Esophagus muscularis mucosa (tissue), 4 donors: ENCODE measurements around the gene DCST2. TPM values are rescaled to one million over a fixed set of nuclear protein-coding genes. Genes with fewer than 3 reads are reported as not detected.
A peak's percentile ranks its signal among the peaks of the same experiment; 100 is the strongest.

Experiments used
- DNase-seq: peaks from one replicate; pipeline ENCODE4 v3.0.0-alpha.2; 2017; ENCODE audit errors: extremely low spot score
- H3K27ac ChIP-seq, 4 donors: fragments of 200-600 bp; sonication (generic); replicated peaks in 1 of 4; 1 replicate in 3 of 4; 2 replicates in 1 of 4; pipeline ENCODE4 v1.5.1; 2016 to 2019; ENCODE audit warnings: mild to moderate bottlenecking in 1 of 4
- H3K27me3 ChIP-seq, 4 donors: fragments of 200-600 bp; sonication (generic); one replicate each; pipeline versions ENCODE4 v1.5.1 to v1.6.0; 2016 to 2019
- H3K36me3 ChIP-seq, 4 donors: fragments of 200-600 bp; sonication (generic); one replicate each; pipeline ENCODE4 v1.5.1; 2016 to 2019
- H3K4me1 ChIP-seq, 4 donors: fragments of 200-600 bp; sonication (generic); one replicate each; pipeline ENCODE4 v1.5.1; 2016 to 2019
- H3K4me3 ChIP-seq, 4 donors: fragments of 200-600 bp; sonication (generic); 1 replicate in 2 of 4; 2 replicates in 2 of 4; pipeline ENCODE4 v1.5.1; 2016 to 2019; ENCODE audit warnings: mild to moderate bottlenecking in 4 of 4, moderate library complexity in 1 of 4
- H3K9me3 ChIP-seq, 4 donors: fragments of 200-600 bp; sonication (generic); 1 replicate in 3 of 4; 2 replicates in 1 of 4; pipeline ENCODE4 v1.5.1; 2016 to 2019
- EP300 ChIP-seq: sonication (generic); formaldehyde crosslinking; IDR thresholded peaks from one replicate; pipeline ENCODE4 v1.6.1; 2017; ENCODE audit warnings: antibody characterized with exemption
- POLR2A ChIP-seq: fragments of 450-650 bp; IDR thresholded peaks from one replicate; pipeline ENCODE4 v1.6.1; 2017; ENCODE audit warnings: antibody characterized with exemption, moderate library complexity, mild to moderate bottlenecking, low read depth
- POLR2AphosphoS5 ChIP-seq, 2 donors: sonication (generic); formaldehyde crosslinking; IDR thresholded peaks; one replicate each; pipeline ENCODE4 v1.6.1; 2017; ENCODE audit warnings: antibody characterized with exemption in 2 of 2
- WGBS: methylation state at CpG from one replicate; pipeline ENCODE4 v1.1.5; 2018; 5-methylcytosine and 5-hydroxymethylcytosine counted together
- intact Hi-C: fragments of 100-400 bp; cut with DNase I; formaldehyde crosslinking; loops from one replicate; pipeline ENCODE4 v1.15.1; 2023
- total RNA-seq, 4 donors: library from RNA; depleted of rRNA; stranded (reverse); fragments of >200 nt; gene quantifications; one replicate each; pipeline versions ENCODE4 v1.1.0 to v1.2.1, GENCODE V29; 2016
- TF ChIP-seq, protein P1 (sequence below), 3 experiments: fragments of 200-600 bp in 2 of 3; fragments of 450-650 bp in 1 of 3; sonication (generic) in 2 of 3; IDR thresholded peaks; one replicate each; pipeline ENCODE4 v1.5.1; 2017 to 2019; ENCODE audit warnings: antibody characterized with exemption in 3 of 3, mild to moderate bottlenecking in 2 of 3, moderate library complexity in 1 of 3

The DCST2 gene
- total RNA-seq, 4 donors from 2014 or later, result 0.11 to 0.19 TPM; not detected in 2

DNA sequence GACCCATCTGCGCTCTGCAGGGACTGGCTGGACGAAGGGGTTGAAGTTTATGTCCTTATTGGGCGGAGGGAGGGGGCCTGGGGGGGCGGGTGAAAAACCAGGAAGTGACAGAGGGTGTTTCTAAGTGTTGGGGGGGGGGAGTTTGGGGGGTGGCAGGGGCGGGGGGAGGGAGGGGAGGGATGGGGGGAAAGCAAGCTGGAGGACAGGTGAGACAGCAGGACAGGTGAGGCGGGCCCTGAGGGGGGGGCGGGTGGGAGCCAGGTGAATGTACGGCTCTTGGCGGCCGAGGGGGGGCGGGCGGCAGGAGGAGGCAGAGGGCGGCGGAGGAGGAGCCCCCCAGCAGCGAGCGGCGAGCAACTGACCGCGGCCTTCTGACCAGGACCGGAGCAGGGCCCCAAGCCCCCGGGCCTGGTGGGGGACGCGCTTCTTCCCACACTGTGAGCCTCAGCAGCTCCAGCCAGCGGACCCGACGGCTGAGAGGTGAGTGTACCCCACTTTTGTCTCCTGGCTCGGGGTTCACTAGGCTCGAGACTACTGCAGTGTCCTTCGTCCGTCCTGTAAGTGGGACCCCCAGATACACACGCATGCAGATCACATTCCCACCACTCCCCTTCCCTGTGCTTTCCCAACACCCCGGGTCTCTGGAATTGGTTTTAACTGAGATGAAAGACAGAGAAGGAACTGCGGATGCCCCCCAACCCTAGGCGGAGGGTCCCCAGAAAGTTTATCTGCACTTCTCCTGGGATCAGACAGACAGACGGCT lies 30.9 kb downstream of the DCST2 start, which contains the start of gene ZBTB7B:
Gene ZBTB7B, plus strand, starts transcription at position 339 of the 763 bp plus-strand sequence. CDS start 11,859 bp downstream, outside the sequence.
- intact Hi-C loops, result no loop called here
- H3K4me3 ChIP-seq, result peak within 1 kb of the TSS; percentile 80 to 97 (median 92)
- no peaks in the 10 kb centered on the region for H3K36me3 ChIP-seq
- H3K4me1 ChIP-seq, result peaks cover 51 to 70% (median 63%) of the 10 kb centered on the region in 4 donors
- H3K9me3 ChIP-seq, result no peaks in the 10 kb centered on the region
- H3K27me3 ChIP-seq, result no peaks in the 10 kb centered on the region
- H3K27ac ChIP-seq, result peak within 1 kb of the TSS; percentile 97 to 99 (median 98)
- DNase-seq, result no peak
- TF ChIP-seq POLR2AphosphoS5 (IDR thresholded peaks at IDR 0.05) (no peak), EP300 (no peak), POLR2A (no peak)
- TF ChIP-seq, protein P1, sequence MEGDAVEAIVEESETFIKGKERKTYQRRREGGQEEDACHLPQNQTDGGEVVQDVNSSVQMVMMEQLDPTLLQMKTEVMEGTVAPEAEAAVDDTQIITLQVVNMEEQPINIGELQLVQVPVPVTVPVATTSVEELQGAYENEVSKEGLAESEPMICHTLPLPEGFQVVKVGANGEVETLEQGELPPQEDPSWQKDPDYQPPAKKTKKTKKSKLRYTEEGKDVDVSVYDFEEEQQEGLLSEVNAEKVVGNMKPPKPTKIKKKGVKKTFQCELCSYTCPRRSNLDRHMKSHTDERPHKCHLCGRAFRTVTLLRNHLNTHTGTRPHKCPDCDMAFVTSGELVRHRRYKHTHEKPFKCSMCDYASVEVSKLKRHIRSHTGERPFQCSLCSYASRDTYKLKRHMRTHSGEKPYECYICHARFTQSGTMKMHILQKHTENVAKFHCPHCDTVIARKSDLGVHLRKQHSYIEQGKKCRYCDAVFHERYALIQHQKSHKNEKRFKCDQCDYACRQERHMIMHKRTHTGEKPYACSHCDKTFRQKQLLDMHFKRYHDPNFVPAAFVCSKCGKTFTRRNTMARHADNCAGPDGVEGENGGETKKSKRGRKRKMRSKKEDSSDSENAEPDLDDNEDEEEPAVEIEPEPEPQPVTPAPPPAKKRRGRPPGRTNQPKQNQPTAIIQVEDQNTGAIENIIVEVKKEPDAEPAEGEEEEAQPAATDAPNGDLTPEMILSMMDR (IDR thresholded peaks at IDR 0.05), result no peak
- 0% methylated on average over 26 of the region's 35 CpGs for WGBS

DNA sequence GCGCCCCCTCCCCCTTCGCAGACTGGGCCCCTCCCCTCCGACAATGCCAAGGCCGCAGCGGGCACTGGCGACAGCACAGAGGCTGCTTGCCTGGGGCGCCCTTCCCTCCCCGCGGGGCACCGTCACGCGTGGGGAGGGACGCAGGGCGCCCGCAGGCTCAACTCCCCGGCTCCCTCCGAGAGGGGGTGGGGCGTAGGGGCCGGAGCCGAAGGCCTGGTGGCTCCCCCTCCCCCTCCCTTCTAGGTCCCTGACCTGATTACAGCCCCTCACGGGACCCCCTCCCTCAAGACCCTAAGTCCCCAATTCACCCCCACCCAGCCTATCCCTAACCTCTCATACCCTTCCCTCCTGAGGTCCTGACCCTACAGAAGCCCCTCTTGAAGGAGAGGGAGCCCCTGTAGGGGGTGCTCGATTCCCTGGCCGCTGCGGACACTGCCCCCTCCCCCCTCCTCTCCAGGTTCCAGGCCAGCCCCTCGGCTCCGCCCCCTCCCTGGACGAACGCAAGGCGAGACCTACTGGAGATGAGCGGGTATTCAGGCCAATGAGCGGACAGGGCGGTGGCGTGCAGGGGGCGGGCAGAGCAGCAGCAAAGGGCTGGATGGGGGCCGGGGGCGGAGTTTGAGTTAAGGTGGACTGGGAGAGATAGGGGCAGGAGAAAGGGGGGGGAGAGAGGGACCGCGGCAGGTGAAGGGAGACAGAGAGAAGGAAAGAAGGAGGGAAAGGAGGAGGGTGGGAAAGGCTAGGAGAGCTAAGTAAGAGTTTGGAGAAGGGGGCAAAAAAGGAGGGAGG lies 31.7 kb downstream of the DCST2 start:
- Histone ChIP-seq H3K4me1 (peaks cover 44 to 62% (median 55%) of the 10 kb centered on the region in 4 donors), H3K27ac (peak overlapping the region; percentile 97 to 99 (median 98)), H3K36me3 (no peaks in the 10 kb centered on the region), H3K27me3 (no peaks in the 10 kb centered on the region), H3K9me3 (no peaks in the 10 kb centered on the region), H3K4me3 (peak overlapping the region; percentile 80 to 97 (median 92))
- 0% methylated on average over 11 of the region's 38 CpGs for WGBS
- intact Hi-C loops, result no loop called here
- TF ChIP-seq POLR2AphosphoS5 (IDR thresholded peaks at IDR 0.05) (peak; percentile 84 to 95), POLR2A (peak; percentile 84), EP300 (no peak)
- TF ChIP-seq, protein P1 (IDR thresholded peaks at IDR 0.05), result peak; percentile 40 to 42 (median 40)
- peak; percentile 100 for DNase-seq

DNA sequence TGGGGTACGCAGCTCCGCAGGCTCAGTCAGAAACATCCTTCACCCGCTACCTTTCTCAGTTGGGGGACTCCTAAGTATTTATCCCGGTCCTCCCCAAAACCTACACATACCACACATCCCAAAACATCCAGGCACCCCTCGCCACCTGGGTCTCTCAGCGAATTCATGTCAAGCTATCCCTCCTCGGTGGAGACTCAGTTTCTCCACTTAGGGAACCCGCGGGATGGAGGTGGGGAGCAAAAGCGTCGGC lies 32.2 kb downstream of the DCST2 start:
- Histone ChIP-seq H3K9me3 (no peaks in the 10 kb centered on the region), H3K4me3 (peak overlapping the region; percentile 80 to 97 (median 92)), H3K27me3 (no peaks in the 10 kb centered on the region), H3K4me1 (peaks cover 39 to 57% (median 50%) of the 10 kb centered on the region in 4 donors), H3K27ac (peak overlapping the region; percentile 97 to 99 (median 98)), H3K36me3 (no peaks in the 10 kb centered on the region)
- DNase-seq, result no peak
- no peak for TF ChIP-seq POLR2AphosphoS5 (IDR thresholded peaks at IDR 0.05)
- TF ChIP-seq, protein P1 (IDR thresholded peaks at IDR 0.05), result no peak
- TF ChIP-seq EP300, result no peak
- no peak for TF ChIP-seq POLR2A
- 0% methylated on average over 4 of the region's 11 CpGs for WGBS
- intact Hi-C loops, result no loop called here

GRCh38 chr1:155000726-155001424 lies 32.7 kb downstream of the DCST2 start:
- whole genome bisulfite sequencing, result under 1% methylated on average over 24 of the region's 43 CpGs
- Histone ChIP-seq H3K4me3 (peak overlapping the region; percentile 80 to 97 (median 92)), H3K36me3 (no peaks in the 10 kb centered on the region), H3K27me3 (no peaks in the 10 kb centered on the region), H3K9me3 (no peaks in the 10 kb centered on the region), H3K4me1 (peaks cover 34 to 53% (median 46%) of the 10 kb centered on the region in 4 donors), H3K27ac (peak overlapping the region; percentile 97 to 99 (median 98))
- TF ChIP-seq, protein P1 (IDR thresholded peaks at IDR 0.05), result peak in 1 of 3 experiments; percentile 17
- peak; percentile 93 for TF ChIP-seq POLR2A
- no peak for TF ChIP-seq EP300
- peak; percentile 80 to 89 for TF ChIP-seq POLR2AphosphoS5 (IDR thresholded peaks at IDR 0.05)
- DNase-seq, result no peak
- intact Hi-C loops, result no loop called here
